Activated CD4-positive, alpha-beta T cell treated with anti-CD3 and anti-CD28 coated beads, Interleukin-2, amount 50 U/mL, for 1 hour (primary cell): ENCODE data around the gene STBD1.
"Not testable (repeated sequence)": the region's sequence is repeated elsewhere in the genome, so short reads cannot be mapped to it uniquely, and the experiment has no call there.

ENCODE experiments used
- DNase-seq: peaks from one replicate; pipeline ENCODE4 v3.0.0-alpha.2; 2020

STBD1 gene

GRCh38 chr4:76305971-76306881 is at the start of gene STBD1:
Gene STBD1, plus strand, starts transcription at chr4:76306733. Its CDS starts 37 bp downstream, at chr4:76306770.
- peak; percentile 7 for DNase-seq

GRCh38 chr4:76256968-76257367 is 49.6 kb upstream of the STBD1 start:
- no peak for DNase-seq

- DNase-seq = no peak
These were observed 48.7 kb upstream of the STBD1 start for GRCh38 chr4:76257824-76258223.

- DNase-seq = no peak
These were observed 46.0 kb upstream of the STBD1 start for GRCh38 chr4:76260571-76260970.

- no peak for DNase-seq
These were observed 40.8 kb upstream of the STBD1 start for GRCh38 chr4:76265631-76266218.

GRCh38 chr4:76266627-76267026 is 39.9 kb upstream of the STBD1 start:
- DNase-seq = no peak

GRCh38 chr4:76267811-76268210 is 38.7 kb upstream of the STBD1 start:
- DNase-seq = no peak

- no peak for DNase-seq
These were observed 36.0 kb upstream of the STBD1 start for GRCh38 chr4:76270244-76271175.

- DNase-seq = no peak
These were observed 35.3 kb upstream of the STBD1 start for GRCh38 chr4:76271248-76271647.

GRCh38 chr4:76272073-76272472 is 34.5 kb upstream of the STBD1 start:
- no peak for DNase-seq

- no peak for DNase-seq
These were observed 34.0 kb upstream of the STBD1 start for GRCh38 chr4:76272582-76272981.

- DNase-seq = no peak
These were observed 33.5 kb upstream of the STBD1 start for GRCh38 chr4:76272999-76273398.

GRCh38 chr4:76275486-76276124 is 30.9 kb upstream of the STBD1 start:
- no peak for DNase-seq

- no peak for DNase-seq
These were observed 29.7 kb upstream of the STBD1 start for GRCh38 chr4:76276813-76277212.

- DNase-seq = no peak
These were observed 28.9 kb upstream of the STBD1 start for GRCh38 chr4:76277667-76278066.

GRCh38 chr4:76278583-76278982 is 27.9 kb upstream of the STBD1 start:
- no peak for DNase-seq

- no peak for DNase-seq
These were observed 27.1 kb upstream of the STBD1 start for GRCh38 chr4:76279462-76279861.

- no peak for DNase-seq
These were observed 25.8 kb upstream of the STBD1 start for GRCh38 chr4:76280488-76281441.

GRCh38 chr4:76281594-76281993 is 24.9 kb upstream of the STBD1 start:
- DNase-seq = not testable (repeated sequence)

GRCh38 chr4:76282941-76283689 is 23.4 kb upstream of the STBD1 start:
- no peak for DNase-seq

GRCh38 chr4:76283900-76284299 is 22.6 kb upstream of the STBD1 start:
- DNase-seq = no peak
